Natural killer cell (primary cell): ENCODE data around the gene CLDN15. TPM values are rescaled to one million over a fixed set of nuclear protein-coding genes. Genes with fewer than 3 reads are reported as not detected.

Source experiments
- ATAC-seq, 3 donors: fragments of 150-1000 bp in 2 of 3; fragments of 200-7000 bp in 1 of 3; cut with Tn5 transposase; 1 replicate in 1 of 3; 2 replicates in 2 of 3; pipeline ENCODE4 v1.10.0; 2021; ENCODE audit warnings: mild to moderate bottlenecking in 2 of 3, moderate library complexity in 2 of 3
- DNase-seq, 2 donors: peaks; one replicate each; pipeline versions ENCODE4 v3.0.0 to v3.0.0-alpha.2; 2013 to 2021; ENCODE audit warnings: mixed read lengths in 1 of 2
- H3K27ac ChIP-seq: one replicate; pipeline ENCODE4 v1.5.1; 2013; ENCODE audit warnings: mild to moderate bottlenecking, low read length
- H3K27me3 ChIP-seq: one replicate; pipeline ENCODE4 v1.6.1; 2013; ENCODE audit warnings: low read length; ENCODE audit not compliant: control insufficient read depth, insufficient read depth
- H3K36me3 ChIP-seq: one replicate; pipeline ENCODE4 v1.6.1; 2013; ENCODE audit warnings: low read length; ENCODE audit not compliant: control insufficient read depth, insufficient read depth
- H3K4me1 ChIP-seq: one replicate; pipeline ENCODE4 v1.6.1; 2013; ENCODE audit warnings: low read length; ENCODE audit not compliant: control insufficient read depth, insufficient read depth
- H3K4me3 ChIP-seq: one replicate; pipeline ENCODE4 v1.5.1; 2013; ENCODE audit warnings: low read length
- H3K9me3 ChIP-seq: one replicate; pipeline ENCODE4 v1.6.1; 2013; ENCODE audit warnings: low read length; ENCODE audit not compliant: control insufficient read depth, insufficient read depth
- H3K27ac Mint-ChIP-seq, 2 donors: one replicate each; pipeline ENCODE4 v1.8.0; 2022; ENCODE audit warnings: mild to moderate bottlenecking in 2 of 2, mixed read lengths in 2 of 2, moderate library complexity in 1 of 2
- H3K27me3 Mint-ChIP-seq, 2 donors: one replicate each; pipeline ENCODE4 v1.8.0; 2022; ENCODE audit warnings: low read depth in 2 of 2, mixed read lengths in 2 of 2
- H3K36me3 Mint-ChIP-seq: one replicate; pipeline ENCODE4 v1.8.0; 2022; ENCODE audit warnings: mixed read lengths
- H3K4me1 Mint-ChIP-seq, 2 donors: one replicate each; pipeline ENCODE4 v1.8.0; 2022; ENCODE audit warnings: mixed read lengths in 2 of 2
- H3K4me3 Mint-ChIP-seq: one replicate; pipeline ENCODE4 v1.8.0; 2022; ENCODE audit warnings: mild to moderate bottlenecking, moderate library complexity, mixed read lengths
- H3K9me3 Mint-ChIP-seq, 2 donors: one replicate each; pipeline ENCODE4 v1.8.0; 2022; ENCODE audit warnings: mixed read lengths in 2 of 2
- WGBS: methylation state at CpG from one replicate; pipeline ENCODE4 v1.1.7; 2013; ENCODE audit warnings: missing lambda C conversion rate; ENCODE audit not compliant: insufficient coverage; 5-methylcytosine and 5-hydroxymethylcytosine counted together
- intact Hi-C: fragments of 100-400 bp; cut with micrococcal nuclease; formaldehyde crosslinking; loops from one replicate; pipeline ENCODE4 v1.14.2; 2022
- total RNA-seq, 4 donors: library from RNA; stranded (reverse); fragments of 120-200 nt in 1 of 4; gene quantifications; one replicate each; pipeline versions ENCODE4 v1.2.3 to v1.2.4, GENCODE V29; 2013 to 2022
- TF ChIP-seq, protein P1 (sequence below): fragments of 200-600 bp; IDR thresholded peaks from one replicate; pipeline ENCODE4 v1.8.0; 2022; ENCODE audit warnings: antibody characterized with exemption

CLDN15 gene
- total RNA-seq, 3 donors from 2014 or later (not counting 1 experiment from before 2014, with no cell fraction given), result 13.7 to 22.0 (median 19.3) TPM

DNA sequence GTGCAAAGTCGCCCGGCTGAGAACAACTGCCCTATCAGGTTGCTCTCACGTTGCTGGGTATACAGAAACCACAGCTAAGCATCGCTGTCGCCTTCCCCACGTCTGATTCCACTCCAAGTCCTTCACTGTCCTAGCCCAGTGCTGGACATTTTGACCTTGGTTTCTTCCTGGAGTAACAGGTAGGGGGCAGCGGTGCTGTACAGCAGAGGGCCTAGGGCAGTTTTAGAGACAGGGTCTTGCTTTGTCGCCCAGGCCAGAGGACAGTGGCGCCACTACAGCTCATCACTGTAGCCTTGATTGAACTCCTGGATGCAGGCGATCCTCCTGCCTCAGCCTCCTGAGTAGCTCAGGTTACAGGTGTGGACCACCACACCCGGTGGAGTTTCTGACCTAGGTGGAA, 2.6 kb downstream of the CLDN15 start:
- peaks cover 23% of the 10 kb centered on the region for H3K36me3 ChIP-seq
- DNase-seq (no peak), ATAC-seq (no peak)
- no peak overlapping the region for H3K4me3 ChIP-seq
- Mint-ChIP-seq H3K27ac (no peak overlapping the region), H3K9me3 (no peaks in the 10 kb centered on the region), H3K27me3 (no peaks in the 10 kb centered on the region), H3K36me3 (no peaks in the 10 kb centered on the region), H3K4me1 (peaks cover 0 to 11% of the 10 kb centered on the region in 2 donors), H3K4me3 (no peak overlapping the region)
- WGBS, result 85% methylated on average over 11 of the region's 11 CpGs
- intact Hi-C loops, result no loop called here
- H3K27ac ChIP-seq, result no peak overlapping the region
- no peaks in the 10 kb centered on the region for H3K27me3 ChIP-seq
- no peaks in the 10 kb centered on the region for H3K4me1 ChIP-seq
- H3K9me3 ChIP-seq, result no peaks in the 10 kb centered on the region
- TF ChIP-seq, protein P1, sequence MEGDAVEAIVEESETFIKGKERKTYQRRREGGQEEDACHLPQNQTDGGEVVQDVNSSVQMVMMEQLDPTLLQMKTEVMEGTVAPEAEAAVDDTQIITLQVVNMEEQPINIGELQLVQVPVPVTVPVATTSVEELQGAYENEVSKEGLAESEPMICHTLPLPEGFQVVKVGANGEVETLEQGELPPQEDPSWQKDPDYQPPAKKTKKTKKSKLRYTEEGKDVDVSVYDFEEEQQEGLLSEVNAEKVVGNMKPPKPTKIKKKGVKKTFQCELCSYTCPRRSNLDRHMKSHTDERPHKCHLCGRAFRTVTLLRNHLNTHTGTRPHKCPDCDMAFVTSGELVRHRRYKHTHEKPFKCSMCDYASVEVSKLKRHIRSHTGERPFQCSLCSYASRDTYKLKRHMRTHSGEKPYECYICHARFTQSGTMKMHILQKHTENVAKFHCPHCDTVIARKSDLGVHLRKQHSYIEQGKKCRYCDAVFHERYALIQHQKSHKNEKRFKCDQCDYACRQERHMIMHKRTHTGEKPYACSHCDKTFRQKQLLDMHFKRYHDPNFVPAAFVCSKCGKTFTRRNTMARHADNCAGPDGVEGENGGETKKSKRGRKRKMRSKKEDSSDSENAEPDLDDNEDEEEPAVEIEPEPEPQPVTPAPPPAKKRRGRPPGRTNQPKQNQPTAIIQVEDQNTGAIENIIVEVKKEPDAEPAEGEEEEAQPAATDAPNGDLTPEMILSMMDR, result no peak

DNA sequence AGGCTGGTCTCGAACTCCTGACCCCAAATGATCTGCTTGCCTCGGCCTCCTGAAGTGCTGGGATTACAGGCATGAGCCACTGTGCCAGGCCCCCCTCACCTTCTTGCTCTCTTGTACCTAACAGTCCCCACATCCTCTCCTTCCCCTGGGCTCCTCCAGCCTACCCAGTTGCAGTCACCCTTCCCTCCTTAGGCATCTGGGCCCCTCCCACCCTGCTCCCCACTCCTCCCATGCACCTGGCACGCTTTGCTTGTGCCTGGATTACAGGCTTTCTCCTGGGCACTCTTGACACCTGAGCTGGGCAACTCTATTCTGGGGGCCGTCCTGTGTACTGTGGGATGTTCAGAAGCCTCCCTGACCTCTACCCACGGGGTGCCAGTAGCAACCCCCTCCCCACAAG, 3.0 kb downstream of the CLDN15 start:
- Histone ChIP-seq H3K4me1 (no peaks in the 10 kb centered on the region), H3K27ac (no peak overlapping the region), H3K9me3 (no peaks in the 10 kb centered on the region), H3K4me3 (no peak overlapping the region), H3K36me3 (peaks cover 18% of the 10 kb centered on the region), H3K27me3 (no peaks in the 10 kb centered on the region)
- TF ChIP-seq, protein P1, result no peak
- Mint-ChIP-seq H3K27me3 (no peaks in the 10 kb centered on the region), H3K4me1 (peaks cover 0 to 11% of the 10 kb centered on the region in 2 donors), H3K27ac (no peak overlapping the region), H3K36me3 (no peaks in the 10 kb centered on the region), H3K4me3 (no peak overlapping the region), H3K9me3 (no peaks in the 10 kb centered on the region)
- intact Hi-C loops, result no loop called here
- WGBS, result 88% methylated on average over 5 of the region's 5 CpGs
- ATAC-seq, result no peak
- DNase-seq, result no peak

DNA sequence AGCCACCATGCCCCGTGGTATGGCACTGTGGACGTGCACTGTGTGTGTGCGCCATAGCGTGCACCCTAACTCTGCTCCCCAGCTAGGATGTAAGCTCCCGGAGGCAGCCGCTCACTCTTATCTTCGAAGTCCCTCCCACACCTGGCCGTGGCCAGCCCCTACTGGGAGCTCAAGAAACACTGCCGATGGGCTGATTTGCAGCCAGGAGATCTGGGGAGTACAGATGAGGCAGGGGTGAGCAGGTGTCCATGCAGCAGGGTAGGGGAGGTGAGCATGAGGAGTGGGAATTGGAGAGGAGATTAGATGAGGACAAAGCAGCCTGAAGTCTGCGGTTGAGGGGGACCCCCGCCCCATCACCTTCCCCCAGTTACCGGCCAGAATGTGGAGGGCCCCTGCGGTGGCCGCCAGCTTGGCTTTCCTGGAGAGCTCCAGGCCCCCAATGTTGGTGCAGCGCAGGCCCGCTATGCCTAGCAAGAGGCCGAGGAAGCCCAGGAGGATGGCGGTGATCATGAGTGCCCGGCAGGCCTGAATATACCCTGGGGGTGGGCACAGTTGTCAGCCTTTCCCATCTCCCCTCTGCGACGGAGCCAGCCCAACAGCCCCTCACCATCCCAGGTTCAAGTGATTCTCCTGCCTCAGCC, 3.6 kb downstream of the CLDN15 start:
- Mint-ChIP-seq H3K4me1 (peaks cover 0 to 11% of the 10 kb centered on the region in 2 donors), H3K27me3 (no peaks in the 10 kb centered on the region), H3K9me3 (no peaks in the 10 kb centered on the region), H3K27ac (no peak overlapping the region), H3K4me3 (no peak overlapping the region), H3K36me3 (no peaks in the 10 kb centered on the region)
- no peaks in the 10 kb centered on the region for H3K9me3 ChIP-seq
- no peaks in the 10 kb centered on the region for H3K27me3 ChIP-seq
- 95% methylated on average over 21 of the region's 21 CpGs for WGBS
- H3K4me1 ChIP-seq, result no peaks in the 10 kb centered on the region
- no peak overlapping the region for H3K4me3 ChIP-seq
- TF ChIP-seq, protein P1, result no peak
- ATAC-seq (no peak), DNase-seq (no peak)
- intact Hi-C loops, result no loop called here
- H3K36me3 ChIP-seq, result peaks cover 19% of the 10 kb centered on the region
- no peak overlapping the region for H3K27ac ChIP-seq
